ENCODE measurements around the gene PRDX4. TPM values are rescaled to one million over a fixed set of nuclear protein-coding genes. Genes with fewer than 3 reads are reported as not detected.
"Not testable (repeated sequence)": the region's sequence is repeated elsewhere in the genome, so short reads cannot be mapped to it uniquely, and the experiment has no call there.

PRDX4 gene
- total RNA-seq, 1 experiment from 2014 or later, result 113 TPM

- no peak for DNase-seq (ENCODE audit: low read depth)
These were observed 3.2 kb downstream of the PRDX4 start for GRCh38 chrX:23670528-23670927.

GRCh38 chrX:23673108-23673507 lies 5.8 kb downstream of the PRDX4 start:
- DNase-seq (ENCODE audit: low read depth), result no peak

GRCh38 chrX:23676486-23676885 lies 9.2 kb downstream of the PRDX4 start:
- not testable (repeated sequence) for DNase-seq (ENCODE audit: low read depth)

GRCh38 chrX:23692166-23692565 lies 24.9 kb downstream of the PRDX4 start:
- no peak for DNase-seq (ENCODE audit: low read depth)

GRCh38 chrX:23694606-23695005 lies 27.3 kb downstream of the PRDX4 start:
- DNase-seq (ENCODE audit: low read depth), result peak; percentile 1

GRCh38 chrX:23699636-23700194 lies 32.4 kb downstream of the PRDX4 start:
- DNase-seq (ENCODE audit: low read depth), result no peak

- DNase-seq (ENCODE audit: low read depth), result no peak
These were observed 37.4 kb downstream of the PRDX4 start for GRCh38 chrX:23704673-23705206.

- DNase-seq (ENCODE audit: low read depth), result no peak
These were observed 37.9 kb downstream of the PRDX4 start for GRCh38 chrX:23705235-23705634.

GRCh38 chrX:23720117-23720677 lies 52.9 kb downstream of the PRDX4 start:
- no peak for DNase-seq (ENCODE audit: low read depth)

GRCh38 chrX:23726191-23726590 lies 58.9 kb downstream of the PRDX4 start:
- no peak for DNase-seq (ENCODE audit: low read depth)

GRCh38 chrX:23727206-23727605 lies 59.9 kb downstream of the PRDX4 start:
- DNase-seq (ENCODE audit: low read depth), result no peak

- DNase-seq (ENCODE audit: low read depth), result no peak
These were observed 61.9 kb downstream of the PRDX4 start for GRCh38 chrX:23729214-23729613.

- no peak for DNase-seq (ENCODE audit: low read depth)
These were observed 64.7 kb downstream of the PRDX4 start for GRCh38 chrX:23731951-23732350.

GRCh38 chrX:23732704-23733103 lies 65.4 kb downstream of the PRDX4 start:
- DNase-seq (ENCODE audit: low read depth), result no peak

Other genes with a start within 250 kb of the PRDX4 start
- 44.6 and 48.1 TPM in 2 replicates for gene ACOT9, start 75.8 kb downstream of the PRDX4 start, total RNA-seq (2014; rRNA removed; shearing (Covaris generic))
- 26.0 and 31.9 TPM in 2 replicates for gene SAT1, start 115.7 kb downstream of the PRDX4 start, total RNA-seq (2014; rRNA removed; shearing (Covaris generic))
- 20.7 and 27.7 TPM in 2 replicates for gene APOO, start 240.4 kb downstream of the PRDX4 start, total RNA-seq (2014; rRNA removed; shearing (Covaris generic))
- 0.07 TPM in 1 of 2 replicates, not detected in the other for gene CXorf58, start 240.5 kb downstream of the PRDX4 start, total RNA-seq (2014; rRNA removed; shearing (Covaris generic))